Mucosa of stomach (tissue), 1 donor: Measurements from ENCODE around the gene TUFM.
A peak's percentile ranks its signal among the peaks of the same experiment; 100 is the strongest.

Experiments used
- H3K27me3 ChIP-seq: one replicate; pipeline ENCODE4 v1.7.0; 2013; ENCODE audit warnings: mild to moderate bottlenecking, low read length; ENCODE audit not compliant: control insufficient read depth, insufficient read depth
- H3K36me3 ChIP-seq: one replicate; pipeline ENCODE4 v1.7.0; 2013; ENCODE audit warnings: low read length; ENCODE audit not compliant: control insufficient read depth, insufficient read depth
- H3K4me1 ChIP-seq: one replicate; pipeline ENCODE4 v1.7.0; 2013; ENCODE audit warnings: mild to moderate bottlenecking, low read length; ENCODE audit not compliant: control insufficient read depth, insufficient read depth
- H3K4me3 ChIP-seq: one replicate; pipeline ENCODE4 v1.7.0; 2013; ENCODE audit warnings: low read length
- H3K9ac ChIP-seq: one replicate; pipeline ENCODE4 v1.7.0; 2013; ENCODE audit warnings: mild to moderate bottlenecking, low read length, moderate library complexity
- H3K9me3 ChIP-seq: one replicate; pipeline ENCODE4 v1.7.0; 2013; ENCODE audit warnings: mild to moderate bottlenecking, low read length, moderate library complexity; ENCODE audit not compliant: control insufficient read depth
- donor health status: Pancreatic carcinoma.

TUFM gene

GRCh38 chr16:28845293-28845692 is 855 bp downstream of the TUFM start:
- peaks cover 7% of the 10 kb centered on the region for H3K36me3 ChIP-seq
- H3K4me3 ChIP-seq = peak overlapping the region; percentile 89
- H3K4me1 ChIP-seq = peaks cover 21% of the 10 kb centered on the region
- no peaks in the 10 kb centered on the region for H3K9me3 ChIP-seq
- no peaks in the 10 kb centered on the region for H3K27me3 ChIP-seq
- H3K9ac ChIP-seq = peak overlapping the region; percentile 92

- Histone ChIP-seq H3K9me3 (no peaks in the 10 kb centered on the region), H3K9ac (no peak overlapping the region), H3K4me1 (peaks cover 21% of the 10 kb centered on the region), H3K36me3 (peaks cover 7% of the 10 kb centered on the region), H3K27me3 (no peaks in the 10 kb centered on the region), H3K4me3 (no peak overlapping the region)
Measured at GRCh38 chr16:28844226-28844885, 1.8 kb downstream of the TUFM start.

- Histone ChIP-seq H3K27me3 (no peaks in the 10 kb centered on the region), H3K4me3 (no peak overlapping the region), H3K9ac (no peak overlapping the region), H3K9me3 (no peaks in the 10 kb centered on the region), H3K4me1 (peaks cover 21% of the 10 kb centered on the region), H3K36me3 (peaks cover 7% of the 10 kb centered on the region)
Measured at GRCh38 chr16:28843766-28844165, 2.4 kb downstream of the TUFM start.

- no peak overlapping the region for H3K4me3 ChIP-seq
- no peaks in the 10 kb centered on the region for H3K27me3 ChIP-seq
- peaks cover 7% of the 10 kb centered on the region for H3K36me3 ChIP-seq
- H3K9me3 ChIP-seq = no peaks in the 10 kb centered on the region
- peaks cover 21% of the 10 kb centered on the region for H3K4me1 ChIP-seq
- no peak overlapping the region for H3K9ac ChIP-seq
Measured at GRCh38 chr16:28842696-28843095, 3.5 kb downstream of the TUFM start.

- Histone ChIP-seq H3K27me3 (no peaks in the 10 kb centered on the region), H3K9ac (no peak overlapping the region), H3K4me3 (no peak overlapping the region), H3K36me3 (peaks cover 19% of the 10 kb centered on the region), H3K4me1 (peaks cover 3% of the 10 kb centered on the region), H3K9me3 (no peaks in the 10 kb centered on the region)
Measured at GRCh38 chr16:28839899-28840298, 6.2 kb downstream of the TUFM start.

- H3K4me1 ChIP-seq = no peaks in the 10 kb centered on the region
- H3K4me3 ChIP-seq = no peak overlapping the region
- H3K36me3 ChIP-seq = peaks cover 22% of the 10 kb centered on the region
- no peaks in the 10 kb centered on the region for H3K27me3 ChIP-seq
- no peak overlapping the region for H3K9ac ChIP-seq
- H3K9me3 ChIP-seq = no peaks in the 10 kb centered on the region
Measured at GRCh38 chr16:28839004-28839639, 7.0 kb downstream of the TUFM start.

- Histone ChIP-seq H3K27me3 (no peaks in the 10 kb centered on the region), H3K36me3 (peaks cover 24% of the 10 kb centered on the region), H3K4me3 (no peak overlapping the region), H3K9ac (no peak overlapping the region), H3K9me3 (no peaks in the 10 kb centered on the region), H3K4me1 (no peaks in the 10 kb centered on the region)
Measured at GRCh38 chr16:28838558-28838918, 7.6 kb downstream of the TUFM start.

- Histone ChIP-seq H3K4me3 (no peak overlapping the region), H3K9ac (no peak overlapping the region), H3K36me3 (peaks cover 28% of the 10 kb centered on the region), H3K27me3 (no peaks in the 10 kb centered on the region), H3K9me3 (no peaks in the 10 kb centered on the region), H3K4me1 (no peaks in the 10 kb centered on the region)
Measured at GRCh38 chr16:28837672-28838557, 8.2 kb downstream of the TUFM start.

GRCh38 chr16:28836761-28837064 is 9.4 kb downstream of the TUFM start:
- H3K36me3 ChIP-seq = peaks cover 39% of the 10 kb centered on the region
- H3K4me3 ChIP-seq = no peak overlapping the region
- H3K9ac ChIP-seq = no peak overlapping the region
- H3K4me1 ChIP-seq = no peaks in the 10 kb centered on the region
- no peaks in the 10 kb centered on the region for H3K27me3 ChIP-seq
- H3K9me3 ChIP-seq = no peaks in the 10 kb centered on the region

- H3K4me3 ChIP-seq = no peak overlapping the region
- H3K9ac ChIP-seq = no peak overlapping the region
- H3K27me3 ChIP-seq = no peaks in the 10 kb centered on the region
- peaks cover 39% of the 10 kb centered on the region for H3K36me3 ChIP-seq
- H3K4me1 ChIP-seq = no peaks in the 10 kb centered on the region
- no peaks in the 10 kb centered on the region for H3K9me3 ChIP-seq
Measured at GRCh38 chr16:28835864-28836760, 10.0 kb downstream of the TUFM start.

GRCh38 chr16:28834873-28835863 is 11.0 kb downstream of the TUFM start:
- H3K4me3 ChIP-seq = no peak overlapping the region
- no peak overlapping the region for H3K9ac ChIP-seq
- H3K27me3 ChIP-seq = no peaks in the 10 kb centered on the region
- H3K36me3 ChIP-seq = peaks cover 39% of the 10 kb centered on the region
- no peaks in the 10 kb centered on the region for H3K4me1 ChIP-seq
- no peaks in the 10 kb centered on the region for H3K9me3 ChIP-seq
